WTC11 (cell line): ENCODE results near the gene TPK1. TPM values are rescaled to one million over a fixed set of nuclear protein-coding genes. Genes with fewer than 3 reads are reported as not detected.

Experiments
- ATAC-seq: fragments of 200-7000 bp; cut with Tn5 transposase; 2 replicates; pipeline ENCODE4 v1.10.0; 2021; ENCODE audit warnings: mild to moderate bottlenecking, moderate library complexity
- CTCF ChIA-PET: fragments of 300-600 bp; sonication (Branson Sonifier 250); formaldehyde crosslinking; loops from one replicate; lab custom pipeline; 2021; ENCODE audit warnings: antibody characterized with exemption; lab: Charles Lee
- POLR2A ChIA-PET: fragments of 350-600 bp; sonication (Branson Sonifier 250); formaldehyde crosslinking; loops from one replicate; lab custom pipeline; 2021; ENCODE audit warnings: antibody characterized with exemption; lab: Charles Lee
- DNase-seq: peaks from one replicate; pipeline ENCODE4 v3.0.0; 2021; ENCODE audit warnings: low spot score
- H3K27ac Mint-ChIP-seq: 2 replicates; pipeline ENCODE4 v1.8.0; 2021; ENCODE audit warnings: mixed read lengths
- H3K27me3 Mint-ChIP-seq: 2 replicates; pipeline ENCODE4 v1.8.0; 2021; ENCODE audit warnings: low read depth, mild to moderate bottlenecking, moderate library complexity, mixed read lengths
- H3K36me3 Mint-ChIP-seq: 2 replicates; pipeline ENCODE4 v1.8.0; 2021; ENCODE audit warnings: mixed read lengths
- H3K4me1 Mint-ChIP-seq: 2 replicates; pipeline ENCODE4 v1.8.0; 2022; ENCODE audit warnings: mixed read lengths
- H3K4me3 Mint-ChIP-seq: 2 replicates; pipeline ENCODE4 v1.8.0; 2021; ENCODE audit warnings: mild to moderate bottlenecking, moderate library complexity, mixed read lengths
- H3K9me3 Mint-ChIP-seq: 2 replicates; pipeline ENCODE4 v1.8.0; 2021; ENCODE audit warnings: mixed read lengths
- CREM ChIP-seq: sonication (generic); formaldehyde crosslinking; IDR thresholded peaks from 2 replicates; pipeline ENCODE4 v1.8.1; 2022; ENCODE audit warnings: mild to moderate bottlenecking, missing genetic modification reagents, moderate library complexity
- ELF4 ChIP-seq: sonication (generic); formaldehyde crosslinking; IDR thresholded peaks from 2 replicates; pipeline ENCODE4 v1.8.1; 2022; ENCODE audit warnings: low read depth, mild to moderate bottlenecking, moderate library complexity, missing genetic modification reagents
- MYBL2 ChIP-seq: sonication (generic); formaldehyde crosslinking; IDR thresholded peaks from 2 replicates; pipeline ENCODE4 v1.8.1; 2023; ENCODE audit warnings: mild to moderate bottlenecking, moderate library complexity, missing genetic modification reagents
- NFYB ChIP-seq: sonication (generic); formaldehyde crosslinking; conservative IDR thresholded peaks from 2 replicates; pipeline ENCODE4 v1.8.0; 2022; ENCODE audit warnings: low read depth, missing genetic modification reagents
- SMAD3 ChIP-seq: sonication (generic); formaldehyde crosslinking; IDR thresholded peaks from 2 replicates; pipeline ENCODE4 v1.8.0; 2022; ENCODE audit warnings: missing genetic modification reagents, mild to moderate bottlenecking, borderline replicate concordance
- SMAD4 ChIP-seq: sonication (generic); formaldehyde crosslinking; IDR thresholded peaks from 2 replicates; pipeline ENCODE4 v1.8.0; 2022; ENCODE audit warnings: mild to moderate bottlenecking, missing genetic modification reagents
- SOX15 ChIP-seq: fragments of 250-450 bp; sonication (Bioruptor Pico); IDR thresholded peaks from 2 replicates; pipeline ENCODE4 v1.9.0; 2021; ENCODE audit warnings: mild to moderate bottlenecking
- ZNF219 ChIP-seq: sonication (generic); formaldehyde crosslinking; IDR thresholded peaks from 2 replicates; pipeline ENCODE4 v1.8.0; 2023; ENCODE audit warnings: missing genetic modification reagents, mild to moderate bottlenecking, borderline replicate concordance
- total RNA-seq: library from RNA; stranded (reverse); gene quantifications from 3 replicates; pipeline ENCODE4 v1.2.3, GENCODE V29; 2021
- TF ChIP-seq, protein P1 (sequence below): fragments of 250-450 bp; sonication (Bioruptor Pico); IDR thresholded peaks from 2 replicates; pipeline ENCODE4 v1.9.0; 2021; ENCODE audit warnings: mild to moderate bottlenecking
- TF ChIP-seq, protein P2 (sequence below): sonication (generic); formaldehyde crosslinking; IDR thresholded peaks from 2 replicates; pipeline ENCODE4 v1.8.1; 2022; ENCODE audit warnings: low read depth, mild to moderate bottlenecking, moderate library complexity, missing genetic modification reagents, borderline replicate concordance
- TF ChIP-seq, protein P3 (sequence below): sonication (generic); formaldehyde crosslinking; IDR thresholded peaks from 2 replicates; pipeline ENCODE4 v1.8.0; 2023; ENCODE audit warnings: missing genetic modification reagents
- TF ChIP-seq, protein P4 (sequence below): sonication (generic); formaldehyde crosslinking; IDR thresholded peaks from 2 replicates; pipeline ENCODE4 v1.8.1; 2022; ENCODE audit warnings: mild to moderate bottlenecking, missing genetic modification reagents, moderate library complexity, borderline replicate concordance
- TF ChIP-seq, protein P5 (sequence below): sonication (generic); formaldehyde crosslinking; IDR thresholded peaks from 2 replicates; pipeline ENCODE4 v1.8.0; 2023; ENCODE audit warnings: mild to moderate bottlenecking, missing genetic modification reagents
- TF ChIP-seq, protein P6 (sequence below): sonication (generic); formaldehyde crosslinking; IDR thresholded peaks from 2 replicates; pipeline ENCODE4 v1.8.1; 2022; ENCODE audit warnings: missing genetic modification reagents, borderline replicate concordance
- TF ChIP-seq, protein P7 (sequence below): sonication (generic); formaldehyde crosslinking; IDR thresholded peaks from 2 replicates; pipeline ENCODE4 v1.8.1; 2023; ENCODE audit warnings: mild to moderate bottlenecking, missing genetic modification reagents, borderline replicate concordance

TPK1 gene
- total RNA-seq, 1 experiment from 2014 or later: 2.7 TPM

DNA sequence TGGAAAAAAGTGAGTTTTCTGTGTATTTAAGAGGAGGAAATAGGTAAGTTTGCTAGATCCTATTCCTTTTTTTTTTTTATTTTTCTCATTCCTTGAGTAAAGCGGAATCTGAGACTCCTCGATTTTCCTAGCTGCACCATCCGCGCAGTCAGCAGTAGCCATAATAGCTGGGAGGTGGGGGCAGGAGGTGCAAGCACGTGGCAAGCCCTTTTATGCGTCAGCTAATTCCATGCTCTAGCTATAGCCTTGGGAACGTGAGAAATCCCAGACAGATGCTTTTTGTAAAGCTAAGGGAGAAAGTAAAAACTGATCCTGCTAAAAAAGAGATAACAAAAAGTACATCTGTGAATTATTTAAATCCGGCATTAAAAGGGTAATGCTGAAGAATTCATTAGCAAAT, 33.2 kb upstream of the TPK1 start:
- CTCF ChIA-PET: no interaction called here
- H3K27me3 Mint-ChIP-seq: no peaks in the 10 kb centered on the region

DNA sequence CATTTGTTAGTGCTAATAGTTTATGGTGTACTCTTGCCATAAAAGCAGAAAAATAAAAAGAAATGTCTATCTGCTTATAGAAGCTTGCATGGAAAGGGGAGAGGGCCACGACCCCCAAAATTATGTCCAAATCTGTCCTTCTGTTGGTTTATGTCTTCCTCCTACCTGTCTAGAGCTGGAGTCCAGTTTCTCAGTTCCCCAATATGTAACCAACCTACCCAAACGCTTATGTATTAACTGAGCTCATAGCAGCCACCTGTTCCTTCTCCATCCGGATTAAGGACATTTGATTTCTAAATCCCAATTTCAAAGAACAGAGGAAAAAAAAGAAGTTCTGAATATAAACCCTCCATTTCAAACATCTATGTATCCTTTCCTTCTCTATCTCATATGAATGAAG, 30.3 kb upstream of the TPK1 start:
- Mint-ChIP-seq H3K27ac (no peak overlapping the region), H3K36me3 (no peaks in the 10 kb centered on the region), H3K4me1 (no peaks in the 10 kb centered on the region), H3K27me3 (no peaks in the 10 kb centered on the region), H3K9me3 (no peaks in the 10 kb centered on the region), H3K4me3 (no peak overlapping the region)
- no peak for ATAC-seq
- CTCF ChIA-PET: no interaction called here
- DNase-seq: no peak
- POLR2A ChIA-PET: no interaction called here
- no peak for TF ChIP-seq SOX15 (CRISPR knock-in tag)
- no peak for TF ChIP-seq MYBL2 (CRISPR knock-in tag)
- no peak for TF ChIP-seq SMAD3 (CRISPR knock-in tag)
- TF ChIP-seq, protein P1, sequence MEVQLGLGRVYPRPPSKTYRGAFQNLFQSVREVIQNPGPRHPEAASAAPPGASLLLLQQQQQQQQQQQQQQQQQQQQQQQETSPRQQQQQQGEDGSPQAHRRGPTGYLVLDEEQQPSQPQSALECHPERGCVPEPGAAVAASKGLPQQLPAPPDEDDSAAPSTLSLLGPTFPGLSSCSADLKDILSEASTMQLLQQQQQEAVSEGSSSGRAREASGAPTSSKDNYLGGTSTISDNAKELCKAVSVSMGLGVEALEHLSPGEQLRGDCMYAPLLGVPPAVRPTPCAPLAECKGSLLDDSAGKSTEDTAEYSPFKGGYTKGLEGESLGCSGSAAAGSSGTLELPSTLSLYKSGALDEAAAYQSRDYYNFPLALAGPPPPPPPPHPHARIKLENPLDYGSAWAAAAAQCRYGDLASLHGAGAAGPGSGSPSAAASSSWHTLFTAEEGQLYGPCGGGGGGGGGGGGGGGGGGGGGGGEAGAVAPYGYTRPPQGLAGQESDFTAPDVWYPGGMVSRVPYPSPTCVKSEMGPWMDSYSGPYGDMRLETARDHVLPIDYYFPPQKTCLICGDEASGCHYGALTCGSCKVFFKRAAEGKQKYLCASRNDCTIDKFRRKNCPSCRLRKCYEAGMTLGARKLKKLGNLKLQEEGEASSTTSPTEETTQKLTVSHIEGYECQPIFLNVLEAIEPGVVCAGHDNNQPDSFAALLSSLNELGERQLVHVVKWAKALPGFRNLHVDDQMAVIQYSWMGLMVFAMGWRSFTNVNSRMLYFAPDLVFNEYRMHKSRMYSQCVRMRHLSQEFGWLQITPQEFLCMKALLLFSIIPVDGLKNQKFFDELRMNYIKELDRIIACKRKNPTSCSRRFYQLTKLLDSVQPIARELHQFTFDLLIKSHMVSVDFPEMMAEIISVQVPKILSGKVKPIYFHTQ (CRISPR knock-in tag): no peak
- TF ChIP-seq SMAD4 (CRISPR knock-in tag): no peak
- TF ChIP-seq, protein P2, sequence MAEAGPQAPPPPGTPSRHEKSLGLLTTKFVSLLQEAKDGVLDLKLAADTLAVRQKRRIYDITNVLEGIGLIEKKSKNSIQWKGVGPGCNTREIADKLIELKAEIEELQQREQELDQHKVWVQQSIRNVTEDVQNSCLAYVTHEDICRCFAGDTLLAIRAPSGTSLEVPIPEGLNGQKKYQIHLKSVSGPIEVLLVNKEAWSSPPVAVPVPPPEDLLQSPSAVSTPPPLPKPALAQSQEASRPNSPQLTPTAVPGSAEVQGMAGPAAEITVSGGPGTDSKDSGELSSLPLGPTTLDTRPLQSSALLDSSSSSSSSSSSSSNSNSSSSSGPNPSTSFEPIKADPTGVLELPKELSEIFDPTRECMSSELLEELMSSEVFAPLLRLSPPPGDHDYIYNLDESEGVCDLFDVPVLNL (CRISPR knock-in tag): no peak

More for the DNA sequence above, 33.2 kb upstream of the TPK1 start:
- no peak overlapping the region for H3K4me3 Mint-ChIP-seq
- H3K4me1 Mint-ChIP-seq: peaks cover 7% of the 10 kb centered on the region
- no peak overlapping the region for H3K27ac Mint-ChIP-seq
- TF ChIP-seq ZNF219 (CRISPR knock-in tag) (no peak), ELF4 (no peak), CREM (CRISPR knock-in tag) (no peak), NFYB (CRISPR knock-in tag) (no peak)
- TF ChIP-seq, protein P3, sequence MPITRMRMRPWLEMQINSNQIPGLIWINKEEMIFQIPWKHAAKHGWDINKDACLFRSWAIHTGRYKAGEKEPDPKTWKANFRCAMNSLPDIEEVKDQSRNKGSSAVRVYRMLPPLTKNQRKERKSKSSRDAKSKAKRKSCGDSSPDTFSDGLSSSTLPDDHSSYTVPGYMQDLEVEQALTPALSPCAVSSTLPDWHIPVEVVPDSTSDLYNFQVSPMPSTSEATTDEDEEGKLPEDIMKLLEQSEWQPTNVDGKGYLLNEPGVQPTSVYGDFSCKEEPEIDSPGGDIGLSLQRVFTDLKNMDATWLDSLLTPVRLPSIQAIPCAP (CRISPR knock-in tag): no peak
- TF ChIP-seq, protein P4, sequence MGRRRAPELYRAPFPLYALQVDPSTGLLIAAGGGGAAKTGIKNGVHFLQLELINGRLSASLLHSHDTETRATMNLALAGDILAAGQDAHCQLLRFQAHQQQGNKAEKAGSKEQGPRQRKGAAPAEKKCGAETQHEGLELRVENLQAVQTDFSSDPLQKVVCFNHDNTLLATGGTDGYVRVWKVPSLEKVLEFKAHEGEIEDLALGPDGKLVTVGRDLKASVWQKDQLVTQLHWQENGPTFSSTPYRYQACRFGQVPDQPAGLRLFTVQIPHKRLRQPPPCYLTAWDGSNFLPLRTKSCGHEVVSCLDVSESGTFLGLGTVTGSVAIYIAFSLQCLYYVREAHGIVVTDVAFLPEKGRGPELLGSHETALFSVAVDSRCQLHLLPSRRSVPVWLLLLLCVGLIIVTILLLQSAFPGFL (CRISPR knock-in tag): no peak
- TF ChIP-seq, protein P5, sequence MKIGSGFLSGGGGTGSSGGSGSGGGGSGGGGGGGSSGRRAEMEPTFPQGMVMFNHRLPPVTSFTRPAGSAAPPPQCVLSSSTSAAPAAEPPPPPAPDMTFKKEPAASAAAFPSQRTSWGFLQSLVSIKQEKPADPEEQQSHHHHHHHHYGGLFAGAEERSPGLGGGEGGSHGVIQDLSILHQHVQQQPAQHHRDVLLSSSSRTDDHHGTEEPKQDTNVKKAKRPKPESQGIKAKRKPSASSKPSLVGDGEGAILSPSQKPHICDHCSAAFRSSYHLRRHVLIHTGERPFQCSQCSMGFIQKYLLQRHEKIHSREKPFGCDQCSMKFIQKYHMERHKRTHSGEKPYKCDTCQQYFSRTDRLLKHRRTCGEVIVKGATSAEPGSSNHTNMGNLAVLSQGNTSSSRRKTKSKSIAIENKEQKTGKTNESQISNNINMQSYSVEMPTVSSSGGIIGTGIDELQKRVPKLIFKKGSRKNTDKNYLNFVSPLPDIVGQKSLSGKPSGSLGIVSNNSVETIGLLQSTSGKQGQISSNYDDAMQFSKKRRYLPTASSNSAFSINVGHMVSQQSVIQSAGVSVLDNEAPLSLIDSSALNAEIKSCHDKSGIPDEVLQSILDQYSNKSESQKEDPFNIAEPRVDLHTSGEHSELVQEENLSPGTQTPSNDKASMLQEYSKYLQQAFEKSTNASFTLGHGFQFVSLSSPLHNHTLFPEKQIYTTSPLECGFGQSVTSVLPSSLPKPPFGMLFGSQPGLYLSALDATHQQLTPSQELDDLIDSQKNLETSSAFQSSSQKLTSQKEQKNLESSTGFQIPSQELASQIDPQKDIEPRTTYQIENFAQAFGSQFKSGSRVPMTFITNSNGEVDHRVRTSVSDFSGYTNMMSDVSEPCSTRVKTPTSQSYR: no peak
- TF ChIP-seq, protein P6, sequence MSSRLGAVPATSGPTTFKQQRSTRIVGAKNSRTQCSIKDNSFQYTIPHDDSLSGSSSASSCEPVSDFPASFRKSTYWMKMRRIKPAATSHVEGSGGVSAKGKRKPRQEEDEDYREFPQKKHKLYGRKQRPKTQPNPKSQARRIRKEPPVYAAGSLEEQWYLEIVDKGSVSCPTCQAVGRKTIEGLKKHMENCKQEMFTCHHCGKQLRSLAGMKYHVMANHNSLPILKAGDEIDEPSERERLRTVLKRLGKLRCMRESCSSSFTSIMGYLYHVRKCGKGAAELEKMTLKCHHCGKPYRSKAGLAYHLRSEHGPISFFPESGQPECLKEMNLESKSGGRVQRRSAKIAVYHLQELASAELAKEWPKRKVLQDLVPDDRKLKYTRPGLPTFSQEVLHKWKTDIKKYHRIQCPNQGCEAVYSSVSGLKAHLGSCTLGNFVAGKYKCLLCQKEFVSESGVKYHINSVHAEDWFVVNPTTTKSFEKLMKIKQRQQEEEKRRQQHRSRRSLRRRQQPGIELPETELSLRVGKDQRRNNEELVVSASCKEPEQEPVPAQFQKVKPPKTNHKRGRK (CRISPR knock-in tag): no peak
- TF ChIP-seq, protein P7, sequence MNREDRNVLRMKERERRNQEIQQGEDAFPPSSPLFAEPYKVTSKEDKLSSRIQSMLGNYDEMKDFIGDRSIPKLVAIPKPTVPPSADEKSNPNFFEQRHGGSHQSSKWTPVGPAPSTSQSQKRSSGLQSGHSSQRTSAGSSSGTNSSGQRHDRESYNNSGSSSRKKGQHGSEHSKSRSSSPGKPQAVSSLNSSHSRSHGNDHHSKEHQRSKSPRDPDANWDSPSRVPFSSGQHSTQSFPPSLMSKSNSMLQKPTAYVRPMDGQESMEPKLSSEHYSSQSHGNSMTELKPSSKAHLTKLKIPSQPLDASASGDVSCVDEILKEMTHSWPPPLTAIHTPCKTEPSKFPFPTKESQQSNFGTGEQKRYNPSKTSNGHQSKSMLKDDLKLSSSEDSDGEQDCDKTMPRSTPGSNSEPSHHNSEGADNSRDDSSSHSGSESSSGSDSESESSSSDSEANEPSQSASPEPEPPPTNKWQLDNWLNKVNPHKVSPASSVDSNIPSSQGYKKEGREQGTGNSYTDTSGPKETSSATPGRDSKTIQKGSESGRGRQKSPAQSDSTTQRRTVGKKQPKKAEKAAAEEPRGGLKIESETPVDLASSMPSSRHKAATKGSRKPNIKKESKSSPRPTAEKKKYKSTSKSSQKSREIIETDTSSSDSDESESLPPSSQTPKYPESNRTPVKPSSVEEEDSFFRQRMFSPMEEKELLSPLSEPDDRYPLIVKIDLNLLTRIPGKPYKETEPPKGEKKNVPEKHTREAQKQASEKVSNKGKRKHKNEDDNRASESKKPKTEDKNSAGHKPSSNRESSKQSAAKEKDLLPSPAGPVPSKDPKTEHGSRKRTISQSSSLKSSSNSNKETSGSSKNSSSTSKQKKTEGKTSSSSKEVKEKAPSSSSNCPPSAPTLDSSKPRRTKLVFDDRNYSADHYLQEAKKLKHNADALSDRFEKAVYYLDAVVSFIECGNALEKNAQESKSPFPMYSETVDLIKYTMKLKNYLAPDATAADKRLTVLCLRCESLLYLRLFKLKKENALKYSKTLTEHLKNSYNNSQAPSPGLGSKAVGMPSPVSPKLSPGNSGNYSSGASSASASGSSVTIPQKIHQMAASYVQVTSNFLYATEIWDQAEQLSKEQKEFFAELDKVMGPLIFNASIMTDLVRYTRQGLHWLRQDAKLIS (CRISPR knock-in tag): no peak
- TF ChIP-seq, all 79 proteins: peak for 0
- no peaks in the 10 kb centered on the region for H3K9me3 Mint-ChIP-seq
- ATAC-seq (no peak), DNase-seq (no peak)
- POLR2A ChIA-PET: no interaction called here
- no peaks in the 10 kb centered on the region for H3K36me3 Mint-ChIP-seq
